ENCODE data around the gene PCDH10.

DNA sequence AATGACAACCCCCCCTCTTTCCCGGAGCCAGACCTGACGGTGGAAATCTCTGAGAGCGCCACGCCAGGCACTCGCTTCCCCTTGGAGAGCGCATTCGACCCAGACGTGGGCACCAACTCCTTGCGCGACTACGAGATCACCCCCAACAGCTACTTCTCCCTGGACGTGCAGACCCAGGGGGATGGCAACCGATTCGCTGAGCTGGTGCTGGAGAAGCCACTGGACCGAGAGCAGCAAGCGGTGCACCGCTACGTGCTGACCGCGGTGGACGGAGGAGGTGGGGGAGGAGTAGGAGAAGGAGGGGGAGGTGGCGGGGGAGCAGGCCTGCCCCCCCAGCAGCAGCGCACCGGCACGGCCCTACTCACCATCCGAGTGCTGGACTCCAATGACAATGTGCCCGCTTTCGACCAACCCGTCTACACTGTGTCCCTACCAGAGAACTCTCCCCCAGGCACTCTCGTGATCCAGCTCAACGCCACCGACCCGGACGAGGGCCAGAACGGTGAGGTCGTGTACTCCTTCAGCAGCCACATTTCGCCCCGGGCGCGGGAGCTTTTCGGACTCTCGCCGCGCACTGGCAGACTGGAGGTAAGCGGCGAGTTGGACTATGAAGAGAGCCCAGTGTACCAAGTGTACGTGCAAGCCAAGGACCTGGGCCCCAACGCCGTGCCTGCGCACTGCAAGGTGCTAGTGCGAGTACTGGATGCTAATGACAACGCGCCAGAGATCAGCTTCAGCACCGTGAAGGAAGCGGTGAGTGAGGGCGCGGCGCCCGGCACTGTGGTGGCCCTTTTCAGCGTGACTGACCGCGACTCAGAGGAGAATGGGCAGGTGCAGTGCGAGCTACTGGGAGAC is 1.6 kb downstream of the PCDH10 start:
- TF ChIP-seq, protein P1, sequence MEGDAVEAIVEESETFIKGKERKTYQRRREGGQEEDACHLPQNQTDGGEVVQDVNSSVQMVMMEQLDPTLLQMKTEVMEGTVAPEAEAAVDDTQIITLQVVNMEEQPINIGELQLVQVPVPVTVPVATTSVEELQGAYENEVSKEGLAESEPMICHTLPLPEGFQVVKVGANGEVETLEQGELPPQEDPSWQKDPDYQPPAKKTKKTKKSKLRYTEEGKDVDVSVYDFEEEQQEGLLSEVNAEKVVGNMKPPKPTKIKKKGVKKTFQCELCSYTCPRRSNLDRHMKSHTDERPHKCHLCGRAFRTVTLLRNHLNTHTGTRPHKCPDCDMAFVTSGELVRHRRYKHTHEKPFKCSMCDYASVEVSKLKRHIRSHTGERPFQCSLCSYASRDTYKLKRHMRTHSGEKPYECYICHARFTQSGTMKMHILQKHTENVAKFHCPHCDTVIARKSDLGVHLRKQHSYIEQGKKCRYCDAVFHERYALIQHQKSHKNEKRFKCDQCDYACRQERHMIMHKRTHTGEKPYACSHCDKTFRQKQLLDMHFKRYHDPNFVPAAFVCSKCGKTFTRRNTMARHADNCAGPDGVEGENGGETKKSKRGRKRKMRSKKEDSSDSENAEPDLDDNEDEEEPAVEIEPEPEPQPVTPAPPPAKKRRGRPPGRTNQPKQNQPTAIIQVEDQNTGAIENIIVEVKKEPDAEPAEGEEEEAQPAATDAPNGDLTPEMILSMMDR (IDR thresholded peaks at IDR 0.05) = no peak
- no peak for TF ChIP-seq POLR2A (IDR thresholded peaks at IDR 0.05)

Data from testis (tissue), 2 donors.